ENCODE measurements around the gene LRTM2. TPM values are rescaled to one million over a fixed set of nuclear protein-coding genes. Genes with fewer than 3 reads are reported as not detected.

Gene LRTM2
- total RNA-seq, 1 experiment from 2014 or later, result not detected

GRCh38 chr12:1792406-1792805 is 28.0 kb upstream of the LRTM2 start:
- H3K4me1 ChIP-seq (ENCODE audit: control insufficient read depth, insufficient read depth, low read length), result no peaks in the 10 kb centered on the region
- no TSS peak for BruUV-seq (replicated peaks)
- no peak overlapping the region for H3K4me3 ChIP-seq (ENCODE audit: low read depth in 2 of 2, low read length in 2 of 2)
- ATAC-seq, result no peak
- H3K27me3 ChIP-seq (ENCODE audit: control insufficient read depth, insufficient read depth, low read length), result no peaks in the 10 kb centered on the region
- no peak overlapping the region for H3K27ac ChIP-seq (ENCODE audit: low read length)
- intact Hi-C loops (cut with micrococcal nuclease; ENCODE audit: unreplicated experiment) (no loop called here), in situ Hi-C loops (cut with HindIII; ENCODE audit: low pct_unique_long_range_greater_than_20kb, low sequenced_read_pairs) (no loop called here)
- no peak for DNase-seq (ENCODE audit: low read depth, low spot score)
- CTCF ChIA-PET, result interaction anchor here (0.6 kb wide), 2 partner anchors 25 to 138 kb away, joined by 4 to 12 read pairs; no protein-coding TSS in a partner anchor
- TF ChIP-seq REST (IDR thresholded peaks at IDR 0.05; ENCODE audit: insufficient read depth in 1 of 2, low read depth in 2 of 2, low read length in 1 of 2) (no peak), POLR2AphosphoS5 (IDR thresholded peaks at IDR 0.05; ENCODE audit: low read depth, low read length) (no peak), SIN3A (IDR thresholded peaks at IDR 0.05; ENCODE audit: borderline replicate concordance, insufficient read depth, low read depth, low read length) (no peak), TCF7L2 (IDR thresholded peaks at IDR 0.05; ENCODE audit: low read depth, low read length) (no peak), CTCF (IDR thresholded peaks at IDR 0.05) (no peak)
- H3K9me3 ChIP-seq (ENCODE audit: control insufficient read depth, insufficient read depth, low read depth, low read length), result no peaks in the 10 kb centered on the region
- no peaks in the 10 kb centered on the region; the same call in 1 of the 2 replicates for H3K36me3 ChIP-seq (ENCODE audit: control insufficient read depth, insufficient read depth, low read length)
- POLR2A ChIA-PET, result no interaction called here

- BruUV-seq (replicated peaks), result no TSS peak
- no peaks in the 10 kb centered on the region for H3K4me1 ChIP-seq (ENCODE audit: control insufficient read depth, insufficient read depth, low read length)
- ATAC-seq (no peak), DNase-seq (ENCODE audit: low read depth, low spot score) (no peak)
- intact Hi-C loops (cut with micrococcal nuclease; ENCODE audit: unreplicated experiment), result no loop called here
- no peak overlapping the region for H3K27ac ChIP-seq (ENCODE audit: low read length)
- H3K4me3 ChIP-seq (ENCODE audit: low read depth in 2 of 2, low read length in 2 of 2), result no peak overlapping the region
- no peaks in the 10 kb centered on the region; the same call in 1 of the 2 replicates for H3K36me3 ChIP-seq (ENCODE audit: control insufficient read depth, insufficient read depth, low read length)
- POLR2A ChIA-PET, result interaction anchor here (0.6 kb wide), 1 partner anchor 126 kb away, joined by 3 read pairs; no protein-coding TSS in a partner anchor
- no peaks in the 10 kb centered on the region for H3K27me3 ChIP-seq (ENCODE audit: control insufficient read depth, insufficient read depth, low read length)
- CTCF ChIA-PET, result interaction anchor here (0.6 kb wide), 1 partner anchor 762 kb away, joined by 3 read pairs; no protein-coding TSS in a partner anchor
- no peaks in the 10 kb centered on the region for H3K9me3 ChIP-seq (ENCODE audit: control insufficient read depth, insufficient read depth, low read depth, low read length)
- TF ChIP-seq CTCF (IDR thresholded peaks at IDR 0.05) (no peak), POLR2AphosphoS5 (IDR thresholded peaks at IDR 0.05; ENCODE audit: low read depth, low read length) (no peak), SIN3A (IDR thresholded peaks at IDR 0.05; ENCODE audit: borderline replicate concordance, insufficient read depth, low read depth, low read length) (no peak), TCF7L2 (IDR thresholded peaks at IDR 0.05; ENCODE audit: low read depth, low read length) (no peak), REST (IDR thresholded peaks at IDR 0.05; ENCODE audit: insufficient read depth in 1 of 2, low read depth in 2 of 2, low read length in 1 of 2) (no peak)
- in situ Hi-C loops (cut with HindIII; ENCODE audit: low pct_unique_long_range_greater_than_20kb, low sequenced_read_pairs), result no loop called here
Measured at GRCh38 chr12:1793426-1794210, 26.7 kb upstream of the LRTM2 start.
